Activated T-cell treated with anti-CD3 and anti-CD28 coated beads, Interleukin-2, amount 50 U/mL, for 48 hours (primary cell): Measurements from ENCODE around the gene ADNP2.

Experiments used
- DNase-seq, 2 experiments: peaks; one replicate each; pipeline ENCODE4 v3.0.0-alpha.2; 2020

ADNP2 gene, protein sequence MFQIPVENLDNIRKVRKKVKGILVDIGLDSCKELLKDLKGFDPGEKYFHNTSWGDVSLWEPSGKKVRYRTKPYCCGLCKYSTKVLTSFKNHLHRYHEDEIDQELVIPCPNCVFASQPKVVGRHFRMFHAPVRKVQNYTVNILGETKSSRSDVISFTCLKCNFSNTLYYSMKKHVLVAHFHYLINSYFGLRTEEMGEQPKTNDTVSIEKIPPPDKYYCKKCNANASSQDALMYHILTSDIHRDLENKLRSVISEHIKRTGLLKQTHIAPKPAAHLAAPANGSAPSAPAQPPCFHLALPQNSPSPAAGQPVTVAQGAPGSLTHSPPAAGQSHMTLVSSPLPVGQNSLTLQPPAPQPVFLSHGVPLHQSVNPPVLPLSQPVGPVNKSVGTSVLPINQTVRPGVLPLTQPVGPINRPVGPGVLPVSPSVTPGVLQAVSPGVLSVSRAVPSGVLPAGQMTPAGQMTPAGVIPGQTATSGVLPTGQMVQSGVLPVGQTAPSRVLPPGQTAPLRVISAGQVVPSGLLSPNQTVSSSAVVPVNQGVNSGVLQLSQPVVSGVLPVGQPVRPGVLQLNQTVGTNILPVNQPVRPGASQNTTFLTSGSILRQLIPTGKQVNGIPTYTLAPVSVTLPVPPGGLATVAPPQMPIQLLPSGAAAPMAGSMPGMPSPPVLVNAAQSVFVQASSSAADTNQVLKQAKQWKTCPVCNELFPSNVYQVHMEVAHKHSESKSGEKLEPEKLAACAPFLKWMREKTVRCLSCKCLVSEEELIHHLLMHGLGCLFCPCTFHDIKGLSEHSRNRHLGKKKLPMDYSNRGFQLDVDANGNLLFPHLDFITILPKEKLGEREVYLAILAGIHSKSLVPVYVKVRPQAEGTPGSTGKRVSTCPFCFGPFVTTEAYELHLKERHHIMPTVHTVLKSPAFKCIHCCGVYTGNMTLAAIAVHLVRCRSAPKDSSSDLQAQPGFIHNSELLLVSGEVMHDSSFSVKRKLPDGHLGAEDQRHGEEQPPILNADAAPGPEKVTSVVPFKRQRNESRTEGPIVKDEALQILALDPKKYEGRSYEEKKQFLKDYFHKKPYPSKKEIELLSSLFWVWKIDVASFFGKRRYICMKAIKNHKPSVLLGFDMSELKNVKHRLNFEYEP

DNA sequence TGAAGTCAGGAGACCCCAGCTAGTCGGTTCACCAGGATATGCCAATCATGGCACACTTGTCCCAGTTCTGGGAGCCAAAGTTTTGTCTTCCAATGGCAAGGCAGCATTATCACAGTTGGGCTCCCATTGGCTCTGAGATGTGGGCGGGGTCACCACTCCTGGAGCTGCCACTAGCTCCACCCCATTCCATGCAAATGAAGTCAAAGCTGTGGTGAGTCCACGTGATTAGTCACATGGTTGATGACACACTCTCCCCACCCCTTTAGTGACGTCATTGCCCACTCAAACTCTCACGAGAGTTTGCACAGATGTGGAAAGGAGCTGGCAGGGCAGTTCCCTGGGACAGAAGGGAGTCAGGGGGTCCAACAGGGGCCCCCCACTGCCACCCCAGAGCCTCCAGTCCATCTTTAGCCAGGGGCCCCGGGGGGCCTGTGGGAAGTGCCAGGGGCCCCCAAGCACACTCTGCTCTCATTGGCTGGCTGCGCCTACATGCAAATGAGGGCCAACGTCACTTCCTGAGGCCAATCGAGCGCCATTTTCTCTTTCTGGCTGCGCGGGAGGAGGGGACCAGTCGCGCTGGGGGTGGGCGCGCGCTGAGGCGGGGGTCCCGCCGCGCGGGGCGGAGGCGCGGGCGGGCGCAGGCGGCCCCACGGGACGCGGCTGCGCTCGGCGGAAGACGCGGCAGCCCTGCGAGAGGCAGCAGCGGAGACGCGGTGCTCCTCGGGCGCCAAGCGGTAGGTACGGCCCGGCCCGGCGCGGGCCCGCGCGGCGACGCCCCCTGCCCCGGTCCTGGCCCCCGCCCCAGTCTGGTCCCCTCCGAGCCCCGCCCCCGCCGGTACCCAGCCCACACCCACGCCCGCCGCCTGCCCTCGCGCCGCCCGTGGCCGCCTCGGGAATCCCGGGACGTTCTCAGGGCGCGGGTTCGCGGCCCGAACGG is at the start of gene ADNP2:
Gene ADNP2, plus strand, starts transcription at position 524 of the 937 bp plus-strand sequence. CDS start 8,281 bp downstream, outside the sequence.
- peak; percentile 92 for DNase-seq

DNA sequence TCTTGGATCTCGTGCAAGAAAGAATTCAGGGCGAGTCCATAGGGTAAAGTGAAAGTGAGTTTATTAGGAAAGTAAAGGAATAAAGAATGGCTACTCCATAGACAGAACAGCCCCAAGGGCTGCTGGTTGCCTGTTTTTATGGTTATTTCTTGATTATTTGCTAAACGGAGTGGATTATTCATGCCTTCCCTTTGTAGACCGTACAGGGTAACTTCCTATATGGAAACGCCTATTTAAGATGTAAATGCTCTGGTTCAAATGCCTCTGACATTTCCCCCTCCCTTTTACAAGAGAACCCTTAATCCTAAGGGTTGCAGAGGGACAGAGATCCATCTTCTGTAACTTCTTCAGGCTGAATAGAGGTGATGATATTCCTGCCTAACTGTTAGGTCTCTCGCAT is 49.1 kb upstream of the ADNP2 start:
- DNase-seq, result no peak

DNA sequence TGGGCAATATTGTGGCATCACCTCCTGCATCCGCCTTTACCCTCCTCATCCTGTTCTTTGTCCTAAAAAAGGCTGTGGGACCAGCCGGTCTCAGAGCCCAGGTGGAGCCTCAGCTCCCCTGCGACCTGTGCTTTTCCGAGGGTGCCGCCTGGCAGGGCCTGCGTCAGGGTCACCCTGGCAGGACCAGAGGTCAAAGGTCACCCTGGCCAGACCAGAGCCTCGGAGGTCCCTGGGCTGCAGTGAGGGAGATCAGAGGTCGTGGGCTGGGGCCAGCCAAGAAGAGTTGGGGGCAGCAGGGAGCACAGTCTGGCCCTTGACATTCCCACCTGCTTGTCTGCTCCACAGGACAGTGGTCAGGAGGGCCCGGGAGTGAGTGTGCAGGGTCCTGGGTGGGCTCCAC is 43.4 kb upstream of the ADNP2 start:
- no peak for DNase-seq

DNA sequence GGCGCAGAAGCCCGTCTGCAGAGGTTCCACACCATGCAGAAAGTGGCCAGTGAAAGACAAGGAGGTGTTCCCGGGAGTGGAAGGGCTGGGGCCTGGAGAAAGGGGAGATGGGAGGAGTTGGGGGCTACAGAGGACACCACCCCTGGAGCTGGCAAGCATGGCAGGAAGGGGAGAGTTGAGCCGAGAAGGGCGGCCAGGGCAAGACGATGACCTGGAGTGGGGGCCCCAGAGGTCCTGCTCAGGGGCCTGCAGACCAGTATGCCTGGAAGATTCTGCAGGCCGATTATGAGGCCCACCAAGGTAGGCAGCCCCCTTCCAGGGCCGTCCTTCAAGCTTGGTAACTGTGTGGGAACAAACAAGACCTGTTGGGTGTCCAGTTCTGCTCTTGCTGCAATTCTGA is 41.7 kb upstream of the ADNP2 start:
- no peak for DNase-seq

DNA sequence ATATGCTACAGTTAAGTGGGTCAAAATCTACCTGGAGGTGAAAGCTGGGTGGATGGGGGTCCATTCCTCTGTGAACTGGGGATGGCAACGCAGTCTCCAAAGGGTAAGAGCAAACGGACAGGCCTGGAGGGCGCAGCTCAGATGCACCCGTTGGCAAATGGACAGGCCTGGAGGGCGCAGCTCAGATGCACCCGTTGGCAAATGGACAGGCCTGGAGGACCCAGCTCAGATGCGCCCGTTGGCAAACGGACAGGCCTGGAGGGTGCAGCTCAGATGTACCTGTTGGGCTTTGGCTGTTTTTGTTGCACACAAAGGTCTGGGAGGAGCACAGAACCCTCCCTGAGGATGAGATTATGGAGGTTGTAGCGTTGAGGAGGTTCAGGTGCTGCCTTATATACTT is 41.2 kb upstream of the ADNP2 start:
- no peak for DNase-seq

DNA sequence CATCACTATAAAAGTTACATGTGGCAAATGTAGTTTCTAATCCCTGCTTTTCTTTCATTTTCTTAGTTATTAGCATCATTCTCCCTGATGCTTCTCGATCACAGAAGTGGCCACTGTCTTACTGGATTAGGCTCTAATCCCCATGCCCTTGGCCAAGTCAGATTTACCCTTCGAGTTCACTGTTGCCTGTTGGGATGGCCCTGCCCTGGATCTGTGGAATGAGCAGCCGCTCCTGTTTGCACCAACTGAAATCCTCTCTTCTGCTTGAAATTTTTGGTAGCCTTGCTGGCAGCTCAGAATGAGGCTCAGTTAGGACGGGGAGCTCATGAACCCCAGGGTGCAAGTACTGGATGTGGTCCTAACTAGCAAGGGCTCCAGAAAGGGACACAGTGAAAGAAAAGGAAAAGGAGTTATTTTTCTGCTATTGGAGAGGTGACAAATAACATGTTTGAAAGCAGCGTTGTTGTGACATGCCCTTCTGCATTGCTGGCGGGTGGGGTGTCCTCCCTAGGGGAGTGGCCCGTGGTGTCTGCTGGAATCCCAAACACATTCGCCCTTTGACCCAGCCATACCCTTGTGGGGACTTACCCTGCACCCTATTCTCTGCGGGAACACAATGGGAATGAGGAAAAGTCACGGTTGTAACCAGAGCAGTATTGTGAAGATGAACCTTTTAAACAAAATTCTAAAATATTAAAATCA is 40.3 kb upstream of the ADNP2 start:
- DNase-seq, result no peak

DNA sequence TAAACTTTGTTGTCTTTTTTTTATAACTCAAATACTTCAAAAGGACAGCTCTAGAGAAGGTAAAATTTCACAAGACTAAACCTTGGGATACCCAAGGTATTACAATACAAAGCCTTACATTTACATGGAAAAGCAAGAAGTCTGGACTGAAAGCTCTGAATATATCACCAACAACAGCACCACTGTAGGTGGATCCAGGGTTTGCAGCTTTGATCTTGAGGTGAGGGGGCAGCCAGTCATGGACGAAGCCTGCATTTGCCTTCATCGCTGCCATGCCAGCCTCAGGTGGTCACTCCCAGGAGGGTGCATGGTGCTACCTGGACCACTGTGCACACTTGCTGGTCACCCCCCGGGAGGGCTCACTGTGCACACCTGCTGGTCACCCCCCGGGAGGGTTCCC is 38.2 kb upstream of the ADNP2 start:
- DNase-seq, result no peak

DNA sequence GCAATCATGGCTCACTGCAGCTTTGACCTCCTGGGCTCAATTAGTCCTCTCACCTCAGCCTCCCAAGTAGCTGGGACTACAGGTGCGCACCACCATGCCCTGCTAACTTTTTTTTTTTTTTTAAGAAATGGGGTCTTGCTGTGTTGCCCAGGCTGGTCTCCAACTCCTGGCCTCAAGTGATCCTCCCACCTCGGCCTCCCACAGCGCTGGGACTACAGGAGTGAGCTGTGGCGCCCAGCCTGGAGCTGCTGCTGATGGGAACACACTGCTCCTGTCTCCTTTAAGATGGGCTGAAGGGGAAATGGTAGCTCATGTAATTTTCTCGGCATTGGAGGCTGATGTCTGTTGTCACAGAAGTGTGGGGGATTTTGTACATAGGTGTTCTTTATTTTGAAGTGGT is 34.9 kb upstream of the ADNP2 start:
- no peak for DNase-seq

DNA sequence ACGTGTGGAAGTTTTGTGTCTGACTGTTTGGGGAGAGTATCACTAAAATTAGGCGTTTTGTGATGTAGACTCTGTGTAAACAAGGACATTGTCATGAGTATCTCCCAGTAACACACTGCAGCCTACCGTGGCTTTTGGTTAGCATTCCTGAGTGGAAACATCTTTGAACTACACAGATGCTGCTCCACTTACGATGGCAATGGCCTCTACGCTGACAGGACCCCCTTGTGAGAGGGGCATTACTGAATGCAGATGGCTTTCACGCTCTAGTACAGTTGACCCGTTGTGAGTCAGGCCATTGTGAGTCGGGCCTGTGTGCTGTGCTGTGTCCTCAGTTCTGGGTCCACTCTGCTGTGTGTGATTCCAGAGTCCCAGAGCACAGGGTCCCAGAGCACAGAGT is 34.4 kb upstream of the ADNP2 start:
- DNase-seq, result no peak

DNA sequence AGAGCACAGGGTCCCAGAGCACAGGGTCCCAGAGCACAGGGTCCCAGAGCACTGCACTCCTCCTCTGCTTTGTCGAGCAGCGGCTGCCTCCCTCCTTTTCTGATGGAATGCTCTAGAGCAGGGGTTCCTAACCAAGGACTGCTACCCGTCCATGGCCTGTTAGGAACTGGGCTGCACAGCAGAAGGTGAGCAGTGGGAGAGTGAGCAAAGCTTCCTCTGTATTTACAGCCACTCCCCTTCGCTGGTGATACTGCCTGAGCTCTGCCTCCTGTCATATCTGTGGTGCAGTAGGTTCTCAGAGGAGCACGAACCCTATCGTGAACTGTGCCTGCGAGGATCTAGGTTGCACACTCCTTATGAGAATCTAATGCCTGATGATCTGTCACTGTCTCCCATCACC is 33.1 kb upstream of the ADNP2 start:
- DNase-seq, result no peak

DNA sequence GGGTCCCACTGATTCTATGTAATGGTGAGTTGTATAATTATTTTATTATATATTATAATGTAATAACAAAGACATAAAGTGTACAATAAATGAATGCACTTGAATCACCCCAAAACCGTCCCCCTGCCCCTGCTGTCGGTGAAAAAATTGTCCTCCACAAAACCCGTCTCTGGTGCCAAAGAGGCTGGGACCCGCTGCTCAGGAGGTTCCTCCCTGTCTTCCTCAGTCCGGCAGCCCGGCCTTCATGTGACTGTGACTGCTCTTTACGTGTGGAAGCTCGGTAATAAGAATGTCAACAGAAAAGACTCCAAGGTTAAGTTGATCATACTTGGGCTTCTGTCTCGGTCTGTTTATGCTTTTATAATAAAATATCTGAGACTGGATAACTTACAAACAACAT is 32.7 kb upstream of the ADNP2 start:
- DNase-seq, result no peak

DNA sequence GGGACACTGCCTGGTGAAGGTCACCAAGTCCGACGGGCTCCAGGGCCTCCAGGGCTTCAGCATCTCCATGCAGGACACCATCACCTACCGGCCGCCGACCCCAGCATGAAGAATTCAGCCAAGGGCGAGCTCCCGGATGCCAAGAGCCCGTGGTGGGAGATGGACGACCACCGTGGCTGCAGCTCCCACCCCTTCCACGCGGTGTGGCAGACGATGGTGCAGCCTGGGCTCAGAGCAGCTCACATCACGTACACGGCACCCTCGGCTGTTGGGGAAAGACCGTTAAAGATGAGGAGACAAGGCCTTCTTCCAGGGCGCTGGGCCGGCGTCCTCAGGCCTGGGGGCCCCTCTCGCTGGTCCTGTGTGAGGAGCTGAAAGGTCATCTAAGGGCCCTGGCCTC is 31.2 kb upstream of the ADNP2 start:
- no peak for DNase-seq

DNA sequence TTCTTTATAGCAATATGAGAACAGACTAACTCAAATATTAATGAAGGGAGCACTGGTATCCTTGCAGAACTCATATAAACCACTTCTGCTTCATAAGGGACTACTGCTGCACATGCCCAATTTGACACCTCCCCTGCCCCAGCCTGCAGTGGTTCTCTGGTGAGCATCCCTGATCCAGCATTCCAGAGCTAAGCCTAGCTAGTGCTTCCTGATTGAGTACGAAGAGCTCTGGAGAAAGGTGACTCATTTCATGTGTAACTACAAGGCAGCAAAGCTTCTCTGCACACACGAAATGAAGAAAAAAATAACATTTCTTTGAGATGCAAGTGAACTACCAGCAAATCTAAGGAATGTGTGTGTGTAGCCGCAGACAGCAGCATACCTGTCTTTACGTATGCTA is 22.8 kb upstream of the ADNP2 start:
- no peak for DNase-seq

DNA sequence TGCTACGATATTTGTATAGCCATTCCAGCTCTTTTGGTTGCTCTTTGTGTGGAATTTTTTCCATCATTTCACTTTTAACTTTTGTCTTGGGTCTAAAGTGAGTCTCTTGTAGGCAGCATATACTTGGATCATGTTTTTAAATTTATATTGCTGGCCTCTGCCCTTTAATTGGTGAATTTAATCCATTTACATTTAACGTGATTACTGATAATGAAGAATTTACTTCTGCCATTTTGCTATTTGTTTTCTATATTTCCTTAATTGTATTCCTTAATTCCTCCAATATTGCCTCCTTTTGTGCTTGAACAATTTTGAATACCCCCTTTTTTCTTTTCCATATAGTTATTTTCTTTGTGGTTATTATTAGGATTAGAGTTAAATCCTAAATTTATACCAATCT is 21.0 kb upstream of the ADNP2 start:
- no peak for DNase-seq

DNA sequence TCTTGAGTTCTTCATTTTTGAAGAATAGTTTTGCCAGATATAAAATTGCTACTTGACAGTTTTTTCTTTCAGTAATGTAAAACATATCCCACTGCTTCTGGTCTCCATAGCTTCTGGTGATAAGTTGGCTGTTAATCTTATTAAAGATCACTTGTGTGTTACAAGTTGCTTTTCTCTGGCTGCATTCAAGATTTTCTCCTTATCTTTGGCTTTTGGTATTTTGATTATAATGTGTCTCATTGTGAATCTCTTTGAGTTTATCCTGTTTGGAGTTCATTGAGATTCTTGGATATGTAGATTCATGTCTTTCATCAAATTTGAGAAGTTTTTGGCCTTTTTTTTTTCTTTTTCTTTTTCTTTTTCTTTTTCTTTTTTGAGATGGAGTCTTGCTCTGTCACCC is 20.2 kb upstream of the ADNP2 start:
- no peak for DNase-seq

DNA sequence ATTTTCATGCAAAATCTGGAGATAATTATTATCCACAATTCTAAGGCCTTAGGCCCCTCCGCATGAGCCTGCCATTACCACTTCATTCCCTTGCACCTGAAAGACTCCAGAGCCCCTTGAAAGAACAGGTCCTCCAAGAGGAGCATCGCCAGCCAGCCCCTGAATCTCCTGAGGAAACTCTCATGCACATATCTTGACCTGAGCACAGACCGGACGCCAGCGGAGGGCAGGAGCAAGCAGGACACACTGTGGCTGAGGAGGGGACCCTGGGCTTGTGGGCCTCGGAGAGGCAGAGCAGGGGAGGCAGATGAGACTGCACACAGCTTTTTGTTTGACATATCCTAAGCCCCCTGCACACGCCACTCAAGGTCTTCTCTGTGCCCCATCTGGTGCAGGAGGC is 13.6 kb upstream of the ADNP2 start:
- no peak for DNase-seq

DNA sequence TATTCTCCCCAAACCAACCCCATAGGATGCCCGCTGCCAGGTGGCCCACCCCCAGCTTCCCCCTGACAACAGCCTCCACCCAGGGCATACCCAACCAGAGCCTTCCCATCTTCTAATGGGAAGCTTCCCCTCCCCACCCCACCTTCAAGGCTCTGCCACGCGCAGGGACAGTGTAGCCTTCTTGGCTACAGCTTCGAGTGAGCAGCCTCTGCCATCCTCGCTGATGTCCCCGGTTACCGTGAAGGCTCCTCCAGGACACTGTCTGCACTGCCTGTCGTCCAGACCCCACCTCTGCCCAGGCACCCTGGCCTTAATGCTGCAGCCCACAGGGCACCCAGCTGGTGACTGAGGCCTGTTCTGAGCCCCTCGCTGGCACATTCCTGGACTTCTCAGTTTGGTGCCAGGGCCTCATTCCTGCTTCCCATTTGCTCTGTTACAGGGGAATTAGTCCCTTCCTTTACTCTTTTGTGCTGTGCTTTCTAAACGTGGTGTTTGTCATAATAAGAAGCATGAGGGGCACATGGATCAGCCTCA is 13.0 kb upstream of the ADNP2 start:
- no peak for DNase-seq

DNA sequence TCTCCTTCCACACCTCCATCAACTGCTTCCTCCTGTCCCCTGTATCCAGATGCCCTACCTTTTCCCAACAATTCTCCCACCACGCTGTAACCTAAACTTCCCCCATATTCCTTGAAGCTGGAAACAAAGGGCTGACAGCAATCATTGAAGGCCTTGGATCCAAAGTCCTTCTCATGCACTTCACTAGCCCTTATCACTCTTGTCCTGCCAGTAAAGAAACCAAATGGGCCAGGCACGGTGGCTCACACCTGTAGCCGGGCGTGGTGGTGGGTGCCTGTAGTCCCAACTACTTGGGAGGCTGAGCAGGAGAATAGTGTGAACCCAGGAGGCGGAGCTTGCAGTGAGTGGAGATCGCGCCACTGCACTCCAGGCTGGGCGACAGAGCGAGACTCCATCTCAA is 11.9 kb upstream of the ADNP2 start:
- DNase-seq, result no peak

DNA sequence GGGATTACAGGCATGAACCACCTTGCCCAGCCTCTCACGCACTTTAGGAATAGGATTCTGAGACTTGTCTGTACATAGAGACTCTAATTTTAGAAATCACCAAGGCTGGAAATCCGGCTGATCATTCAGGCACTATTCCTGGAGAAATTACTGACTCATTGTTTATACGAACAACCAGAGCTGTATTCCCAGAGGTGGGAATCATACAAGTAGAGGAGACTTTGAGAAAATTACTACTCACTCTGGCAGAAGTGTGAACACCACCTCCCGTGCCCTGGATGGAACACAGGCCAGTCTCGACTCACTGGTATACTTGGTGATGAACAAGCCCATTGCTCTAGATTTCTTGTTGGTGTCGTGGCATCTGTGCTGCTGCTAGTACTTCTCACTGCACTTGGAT is 5.8 kb upstream of the ADNP2 start:
- no peak for DNase-seq

DNA sequence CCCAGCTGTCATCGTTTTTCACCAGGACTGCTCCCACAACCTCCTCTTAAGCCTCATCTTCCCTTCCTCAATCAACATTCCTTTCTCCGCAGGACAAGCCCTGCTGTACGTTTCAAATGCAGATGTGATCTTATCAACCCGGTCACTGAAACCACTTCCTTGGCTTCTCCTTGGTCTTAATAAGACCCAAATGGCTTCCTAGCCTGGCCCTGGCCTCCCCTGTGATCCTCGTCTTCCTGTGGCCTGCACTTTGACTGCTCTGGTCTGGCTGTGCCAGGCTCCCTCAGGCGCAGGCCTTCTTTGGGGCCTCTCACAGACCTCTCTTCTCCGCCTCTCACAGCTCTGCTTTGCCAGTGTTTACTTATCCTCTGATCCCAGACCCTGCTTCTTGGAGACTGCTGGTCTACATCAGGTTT is 4.7 kb upstream of the ADNP2 start:
- no peak for DNase-seq

DNA sequence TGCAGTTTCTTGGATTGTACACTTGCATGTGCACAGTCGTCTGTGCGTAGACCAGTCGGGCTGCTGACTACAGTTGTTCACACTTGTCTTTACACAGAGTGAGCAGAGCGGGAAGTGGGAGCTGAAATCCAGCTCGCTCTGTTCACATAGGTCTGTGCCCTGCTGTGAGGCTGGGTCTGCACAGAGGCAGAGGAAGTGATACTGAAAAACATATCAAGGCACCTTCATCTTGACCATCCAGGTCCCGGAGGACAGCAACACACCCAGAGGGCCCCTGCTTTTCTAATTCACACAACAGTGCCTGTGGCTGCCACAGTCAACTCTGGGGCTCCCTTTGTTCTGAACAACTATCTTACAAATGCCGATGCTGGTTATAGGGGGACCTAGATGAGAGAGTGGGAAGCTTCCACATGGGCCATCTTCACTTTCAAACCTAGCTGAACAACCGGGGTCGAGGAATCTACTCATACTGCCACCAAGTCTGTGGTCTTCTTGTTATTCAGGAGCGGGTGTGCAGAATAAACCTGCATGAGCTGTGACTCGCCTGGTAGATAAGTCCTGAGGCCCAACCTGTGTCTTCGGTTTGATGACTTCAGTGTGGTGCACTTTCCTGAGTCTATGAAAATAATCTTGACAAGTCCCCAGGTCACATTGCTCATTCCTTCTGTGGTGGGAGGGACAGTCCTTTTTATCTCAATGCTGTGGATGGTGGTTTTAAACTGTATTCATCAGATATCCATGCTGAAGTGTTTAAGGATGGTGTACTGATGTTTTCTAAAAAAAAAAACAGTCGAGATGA is 3.5 kb upstream of the ADNP2 start:
- DNase-seq, result peak in 1 of 2 experiments; percentile 43
